PFSK-1 (cell line): Measurements from ENCODE around the gene MGMT.

Experiments
- FOXP2 ChIP-seq: optimal IDR thresholded peaks from 2 replicates; pipeline ENCODE3; 2011; ENCODE audit warnings: borderline replicate concordance, control low read depth, inconsistent platforms; ENCODE audit not compliant: insufficient read depth; ENCODE audit errors: extremely low read length, extremely low read depth
- POLR2AphosphoS5 ChIP-seq: IDR thresholded peaks from 2 replicates; pipeline ENCODE4 v1.6.1; 2012; ENCODE audit warnings: low read depth, mild to moderate bottlenecking, control low read depth, low read length, moderate library complexity
- SIN3A ChIP-seq: IDR thresholded peaks from 2 replicates; pipeline ENCODE4 v1.6.1; 2012; ENCODE audit warnings: mild to moderate bottlenecking, low read length, moderate library complexity, borderline replicate concordance; ENCODE audit not compliant: insufficient read depth
- TAF1 ChIP-seq: IDR thresholded peaks from 2 replicates; pipeline ENCODE4 v1.6.1; 2012; ENCODE audit warnings: low read length, control low read depth, borderline replicate concordance; ENCODE audit not compliant: insufficient read depth
- TF ChIP-seq, protein P1 (sequence below), 2 experiments: IDR thresholded peaks; 2 replicates each; pipeline versions ENCODE4 v1.6.1 to v1.8.0; 2011 to 2012; ENCODE audit warnings: low read depth in 2 of 2, low read length in 2 of 2, control low read depth in 1 of 2, inconsistent platforms in 1 of 2, mild to moderate bottlenecking in 1 of 2, moderate library complexity in 1 of 2; ENCODE audit not compliant: insufficient read depth in 1 of 2

Gene MGMT

DNA sequence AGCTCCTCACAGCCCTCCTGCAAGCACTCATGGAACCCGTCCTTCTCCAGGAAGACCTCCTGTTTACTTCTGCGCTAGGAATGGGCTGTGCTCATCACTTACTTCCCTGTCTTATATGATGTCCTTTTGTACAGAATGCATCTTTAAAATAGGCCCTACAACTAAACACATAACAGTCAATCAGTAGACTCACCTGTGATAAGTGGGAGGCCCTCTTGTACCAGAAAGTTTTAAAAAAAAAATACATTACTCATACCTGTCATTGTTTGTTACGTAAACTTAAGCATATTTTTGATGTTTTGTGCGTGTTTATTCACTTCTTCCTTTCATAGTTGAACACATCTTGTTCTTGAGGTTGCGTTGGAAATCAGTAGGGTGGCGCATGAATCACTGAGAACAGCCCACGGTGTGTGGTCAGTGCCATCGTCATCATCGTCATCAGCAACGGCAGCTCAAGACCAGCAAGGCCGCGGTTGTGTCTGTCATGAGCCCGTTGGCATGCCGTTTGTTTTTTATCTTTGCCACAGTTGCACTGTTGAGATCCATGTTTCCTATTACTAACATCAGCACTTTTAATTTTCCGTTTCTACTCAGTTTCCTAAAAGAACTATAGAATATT lies 232.8 kb downstream of the MGMT start:
- no peak for TF ChIP-seq FOXP2
- TF ChIP-seq TAF1, result no peak
- TF ChIP-seq, protein P1, sequence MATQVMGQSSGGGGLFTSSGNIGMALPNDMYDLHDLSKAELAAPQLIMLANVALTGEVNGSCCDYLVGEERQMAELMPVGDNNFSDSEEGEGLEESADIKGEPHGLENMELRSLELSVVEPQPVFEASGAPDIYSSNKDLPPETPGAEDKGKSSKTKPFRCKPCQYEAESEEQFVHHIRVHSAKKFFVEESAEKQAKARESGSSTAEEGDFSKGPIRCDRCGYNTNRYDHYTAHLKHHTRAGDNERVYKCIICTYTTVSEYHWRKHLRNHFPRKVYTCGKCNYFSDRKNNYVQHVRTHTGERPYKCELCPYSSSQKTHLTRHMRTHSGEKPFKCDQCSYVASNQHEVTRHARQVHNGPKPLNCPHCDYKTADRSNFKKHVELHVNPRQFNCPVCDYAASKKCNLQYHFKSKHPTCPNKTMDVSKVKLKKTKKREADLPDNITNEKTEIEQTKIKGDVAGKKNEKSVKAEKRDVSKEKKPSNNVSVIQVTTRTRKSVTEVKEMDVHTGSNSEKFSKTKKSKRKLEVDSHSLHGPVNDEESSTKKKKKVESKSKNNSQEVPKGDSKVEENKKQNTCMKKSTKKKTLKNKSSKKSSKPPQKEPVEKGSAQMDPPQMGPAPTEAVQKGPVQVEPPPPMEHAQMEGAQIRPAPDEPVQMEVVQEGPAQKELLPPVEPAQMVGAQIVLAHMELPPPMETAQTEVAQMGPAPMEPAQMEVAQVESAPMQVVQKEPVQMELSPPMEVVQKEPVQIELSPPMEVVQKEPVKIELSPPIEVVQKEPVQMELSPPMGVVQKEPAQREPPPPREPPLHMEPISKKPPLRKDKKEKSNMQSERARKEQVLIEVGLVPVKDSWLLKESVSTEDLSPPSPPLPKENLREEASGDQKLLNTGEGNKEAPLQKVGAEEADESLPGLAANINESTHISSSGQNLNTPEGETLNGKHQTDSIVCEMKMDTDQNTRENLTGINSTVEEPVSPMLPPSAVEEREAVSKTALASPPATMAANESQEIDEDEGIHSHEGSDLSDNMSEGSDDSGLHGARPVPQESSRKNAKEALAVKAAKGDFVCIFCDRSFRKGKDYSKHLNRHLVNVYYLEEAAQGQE (IDR thresholded peaks at IDR 0.05; ENCODE audit: insufficient read depth in 1 of 2, low read depth in 2 of 2, low read length in 2 of 2), result no peak
- no peak for TF ChIP-seq SIN3A
- TF ChIP-seq POLR2AphosphoS5, result no peak

DNA sequence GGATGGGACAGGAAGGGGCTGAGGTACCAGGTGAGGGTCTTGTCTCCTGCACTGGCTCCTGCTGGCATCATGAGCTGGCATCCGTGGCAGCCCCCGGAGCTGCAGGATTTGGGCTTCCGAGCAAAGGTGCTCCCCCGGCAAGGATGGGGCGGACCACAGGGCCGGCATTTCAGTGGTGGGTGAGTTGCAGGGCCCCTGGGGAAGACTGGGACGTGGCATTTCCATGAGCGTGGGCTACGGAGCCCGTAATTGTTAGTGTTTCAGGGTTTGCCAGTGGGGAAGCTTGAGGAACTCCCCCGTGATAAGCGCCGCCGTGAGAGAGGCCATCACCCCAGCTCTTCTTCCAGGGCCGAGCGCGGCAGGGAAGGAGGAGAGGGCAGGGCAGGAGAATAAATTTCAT lies 235.6 kb downstream of the MGMT start:
- TF ChIP-seq TAF1 (no peak), SIN3A (no peak), FOXP2 (no peak), POLR2AphosphoS5 (no peak)
- TF ChIP-seq, protein P1 (IDR thresholded peaks at IDR 0.05; ENCODE audit: insufficient read depth in 1 of 2, low read depth in 2 of 2, low read length in 2 of 2), result no peak

DNA sequence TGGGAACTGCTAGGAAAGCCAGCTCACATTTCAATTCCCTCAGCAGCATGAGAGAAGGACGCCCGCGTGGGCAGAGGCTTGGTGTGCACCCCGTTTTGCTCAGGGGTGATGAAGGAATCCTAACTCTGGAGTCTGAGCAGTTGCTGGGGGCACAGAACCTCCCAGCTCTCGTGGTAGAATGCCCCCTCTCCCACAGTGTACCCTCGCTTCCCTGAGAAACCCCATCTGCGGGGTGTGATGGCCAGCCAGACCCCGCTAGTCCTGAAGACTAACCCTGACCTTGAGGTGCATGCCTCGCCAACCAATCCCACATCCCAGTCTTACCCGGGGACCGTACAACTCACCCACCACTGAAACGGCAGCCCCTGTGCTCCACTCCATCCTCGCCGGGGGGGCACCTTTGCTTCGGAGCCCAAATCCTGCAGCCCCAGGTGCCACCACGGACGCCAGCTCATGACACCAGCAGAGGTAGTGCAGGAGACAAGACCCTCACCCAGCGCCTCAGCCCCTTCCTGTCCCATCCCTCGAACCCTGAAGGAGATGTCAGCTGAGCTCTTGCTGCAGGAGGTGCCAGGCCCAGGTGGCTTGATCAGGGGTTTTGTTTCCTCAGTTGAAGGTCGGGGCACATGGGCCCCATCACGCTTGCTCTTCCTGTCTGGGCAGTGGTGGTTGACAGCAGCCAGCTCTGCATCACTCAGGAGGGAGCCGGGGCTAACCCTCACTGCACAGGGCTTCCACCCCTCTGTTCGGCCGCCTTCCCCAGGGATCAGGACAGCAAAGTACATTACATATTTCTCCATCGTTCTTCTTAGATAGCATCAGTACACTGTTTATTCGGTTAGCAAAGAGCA lies 236.5 kb downstream of the MGMT start:
- TF ChIP-seq FOXP2, result no peak
- TF ChIP-seq SIN3A, result no peak
- TF ChIP-seq, protein P1 (IDR thresholded peaks at IDR 0.05; ENCODE audit: insufficient read depth in 1 of 2, low read depth in 2 of 2, low read length in 2 of 2), result no peak
- no peak for TF ChIP-seq TAF1
- no peak for TF ChIP-seq POLR2AphosphoS5

DNA sequence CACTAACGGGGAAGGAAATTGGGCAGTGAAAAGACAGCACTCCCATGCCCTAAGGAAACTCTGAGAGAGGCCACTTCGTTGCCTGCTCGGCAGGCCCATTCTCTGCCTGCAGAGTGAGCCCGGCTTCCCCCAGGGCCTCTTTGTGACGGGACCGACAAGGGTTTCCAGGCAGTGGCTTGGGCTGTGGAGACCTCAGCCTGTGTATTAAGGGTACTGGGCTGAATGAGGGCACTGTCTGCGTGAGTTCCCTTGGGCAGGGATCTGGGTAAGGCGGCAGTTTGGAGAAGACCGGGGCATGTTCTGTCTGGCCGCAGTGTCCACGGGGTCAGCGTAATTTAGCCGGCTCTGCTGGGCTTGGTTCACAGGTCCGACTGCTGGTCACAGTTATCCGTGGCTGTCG lies 237.2 kb downstream of the MGMT start:
- TF ChIP-seq, protein P1 (IDR thresholded peaks at IDR 0.05; ENCODE audit: insufficient read depth in 1 of 2, low read depth in 2 of 2, low read length in 2 of 2), result no peak
- no peak for TF ChIP-seq FOXP2
- no peak for TF ChIP-seq SIN3A
- no peak for TF ChIP-seq POLR2AphosphoS5
- TF ChIP-seq TAF1, result no peak
